Mammary microvascular endothelial cell (primary cell): Measurements from ENCODE around the gene MLLT11. TPM values are rescaled to one million over a fixed set of nuclear protein-coding genes. Genes with fewer than 3 reads are reported as not detected.

Source experiments
- total RNA-seq: library from RNA; depleted of rRNA; stranded (reverse); fragments of >200 nt; gene quantifications from 2 replicates; pipeline ENCODE4 v1.2.3, GENCODE V29; 2015

MLLT11 gene, protein sequence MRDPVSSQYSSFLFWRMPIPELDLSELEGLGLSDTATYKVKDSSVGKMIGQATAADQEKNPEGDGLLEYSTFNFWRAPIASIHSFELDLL
- total RNA-seq = 5.5 and 6.6 TPM in 2 replicates

GRCh38 chr1:151060007-151060656 is at the start of gene MLLT11:
MLLT11 (plus strand) TSS chr1:151060397; CDS start chr1:151067225, 6,828 bp downstream.

GRCh38 chr1:151036356-151036755 is 23.8 kb upstream of the MLLT11 start, which contains the start of gene BNIPL:
BNIPL (plus strand) TSS chr1:151036586; CDS start chr1:151036726, 140 bp downstream.

GRCh38 chr1:151047591-151047924 is 12.6 kb upstream of the MLLT11 start, which contains the start of gene C1orf56:
C1orf56 (plus strand) TSS chr1:151047751; CDS start chr1:151047848, 97 bp downstream.

DNA sequence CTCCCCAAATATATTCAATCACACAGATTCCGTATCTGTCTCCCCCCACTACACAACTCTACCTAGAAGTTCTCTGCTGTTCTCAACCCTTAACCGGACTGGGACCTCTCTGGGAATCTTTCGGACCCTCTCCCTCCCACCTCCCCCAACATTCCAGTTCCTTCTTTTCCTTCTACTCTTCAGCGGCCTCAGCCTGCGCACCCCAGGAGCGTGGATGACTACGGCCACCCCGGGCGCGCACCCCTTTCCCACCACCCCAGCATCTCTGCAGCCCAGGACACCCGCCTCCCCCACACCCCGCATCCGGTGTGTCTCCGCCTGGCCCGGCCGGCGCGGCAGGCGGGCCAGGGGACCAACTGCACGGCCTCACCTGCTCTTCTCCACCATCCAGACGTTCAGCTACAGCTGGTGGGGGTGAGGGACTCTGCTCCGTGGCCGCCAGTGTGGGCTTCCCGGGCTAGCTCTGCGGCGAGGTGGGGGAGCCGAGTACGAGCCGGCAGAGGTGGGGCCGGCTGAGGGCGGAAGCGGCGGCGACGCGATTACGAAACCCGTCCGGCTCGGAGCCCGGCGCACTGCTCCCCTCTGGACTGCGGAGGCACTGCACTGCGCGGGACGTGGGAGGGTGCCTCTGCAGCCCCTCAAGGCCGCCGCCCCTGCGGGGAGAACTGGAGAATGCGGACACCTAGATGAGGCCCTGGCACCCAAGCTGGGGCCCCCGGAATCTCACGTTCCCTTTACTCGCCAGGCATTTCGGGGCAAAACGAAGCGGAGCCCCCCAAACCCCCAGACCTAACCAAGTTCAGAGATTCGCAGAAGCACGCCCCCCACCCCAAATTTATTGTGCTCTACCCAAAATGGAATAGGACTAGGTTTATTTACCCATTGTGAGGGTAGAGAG is 839 bp upstream of the MLLT11 start, which contains the start of gene CDC42SE1:
Gene CDC42SE1, minus strand, starts transcription at position 514 of the 898 bp plus-strand sequence. CDS start 3,892 bp downstream, outside the sequence.

DNA sequence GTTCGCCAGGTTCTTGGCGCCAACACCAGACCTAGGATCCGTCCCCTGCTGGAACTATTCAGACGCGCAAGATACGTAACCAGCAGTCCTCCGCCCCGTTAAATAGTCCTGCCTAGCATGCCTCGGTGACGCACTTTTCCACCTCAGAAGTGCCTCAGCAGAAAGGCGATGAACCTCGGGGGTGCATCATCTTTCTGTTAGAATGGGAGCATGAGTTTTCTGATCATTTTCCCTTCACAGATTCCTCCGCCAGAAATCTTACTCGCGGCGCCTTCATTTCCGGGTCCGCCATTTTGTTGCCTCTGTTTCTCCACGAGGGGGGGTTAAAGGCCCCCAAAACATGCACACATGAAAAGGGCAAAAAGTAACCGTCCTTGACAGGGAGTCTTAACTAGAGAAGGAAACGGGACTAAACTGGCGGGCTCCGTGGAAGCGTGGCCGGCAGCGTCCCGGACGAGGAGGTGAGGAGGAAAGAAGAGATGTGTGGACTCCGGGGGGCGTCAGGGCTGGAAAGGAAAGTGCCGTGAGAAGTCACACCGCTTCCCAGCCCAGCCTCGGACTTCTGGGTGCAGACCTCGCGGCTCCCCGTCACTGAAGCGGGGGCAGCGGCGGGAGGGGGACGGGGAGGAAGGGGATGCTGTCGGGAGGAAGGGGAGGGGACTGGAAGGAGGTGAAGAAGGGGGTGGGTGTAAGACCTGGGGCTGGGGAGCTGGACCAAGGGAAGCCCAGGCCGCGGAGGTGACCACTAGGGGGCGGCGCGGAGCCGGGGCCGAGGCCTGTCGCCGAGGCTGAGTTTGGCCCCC is 10.5 kb downstream of the MLLT11 start, which contains the start of gene GABPB2:
Gene GABPB2, plus strand, starts transcription at position 288 of the 803 bp plus-strand sequence. CDS start 17,429 bp downstream, outside the sequence.

Other genes starting within 250 kb of the MLLT11 start
- gene ARNT, start 183.8 kb upstream of the MLLT11 start, total RNA-seq = 13.5 and 19.5 TPM in 2 replicates
- not detected in 2 replicates for gene CTXND2, start 173.3 kb upstream of the MLLT11 start, total RNA-seq
- gene SETDB1, start 134.0 kb upstream of the MLLT11 start, total RNA-seq = 20.0 and 22.1 TPM in 2 replicates
- gene CERS2, start 85.6 kb upstream of the MLLT11 start, total RNA-seq = 104 and 115 TPM in 2 replicates
- gene ANXA9, start 78.1 kb upstream of the MLLT11 start, total RNA-seq = not detected in 2 replicates
- 7.1 and 9.6 TPM in 2 replicates for gene MINDY1, start 53.5 kb upstream of the MLLT11 start, total RNA-seq
- gene PRUNE1, start 51.9 kb upstream of the MLLT11 start, total RNA-seq = 4.7 and 6.3 TPM in 2 replicates
- not detected in 2 replicates for gene BNIPL, start 23.8 kb upstream of the MLLT11 start, total RNA-seq
- gene C1orf56, start 12.6 kb upstream of the MLLT11 start, total RNA-seq = 2.5 and 3.9 TPM in 2 replicates
- gene CDC42SE1, start 775 bp upstream of the MLLT11 start, total RNA-seq = 49.9 and 51.4 TPM in 2 replicates
- gene GABPB2, start 10.4 kb downstream of the MLLT11 start, total RNA-seq = 6.3 and 6.4 TPM in 2 replicates
- 9.9 and 15.7 TPM in 2 replicates for gene SEMA6C, start 86.2 kb downstream of the MLLT11 start, total RNA-seq
- 1.1 and 1.2 TPM in 2 replicates for gene TNFAIP8L2, start 96.3 kb downstream of the MLLT11 start, total RNA-seq
- 3.3 and 3.6 TPM in 2 replicates for gene LYSMD1, start 105.5 kb downstream of the MLLT11 start, total RNA-seq
- 29.9 and 33.4 TPM in 2 replicates for gene SCNM1, start 105.7 kb downstream of the MLLT11 start, total RNA-seq
- gene TMOD4, start 115.6 kb downstream of the MLLT11 start, total RNA-seq = 0.67 and 0.79 TPM in 2 replicates
- 51.5 and 63.7 TPM in 2 replicates for gene VPS72, start 129.8 kb downstream of the MLLT11 start, total RNA-seq
- 37.2 and 37.5 TPM in 2 replicates for gene PIP5K1A, start 138.2 kb downstream of the MLLT11 start, total RNA-seq
- gene PSMD4, start 194.3 kb downstream of the MLLT11 start, total RNA-seq = 188 and 200 TPM in 2 replicates
- gene ZNF687, start 221.9 kb downstream of the MLLT11 start, total RNA-seq = 14.9 and 16.9 TPM in 2 replicates